HS-27A (cell line): Measurements from ENCODE around the gene GNB2.

ENCODE experiments used
- DNase-seq: peaks from one replicate; pipeline ENCODE4 v3.0.0-alpha.2; 2012; ENCODE audit warnings: low read depth, missing footprints

Gene GNB2

DNA sequence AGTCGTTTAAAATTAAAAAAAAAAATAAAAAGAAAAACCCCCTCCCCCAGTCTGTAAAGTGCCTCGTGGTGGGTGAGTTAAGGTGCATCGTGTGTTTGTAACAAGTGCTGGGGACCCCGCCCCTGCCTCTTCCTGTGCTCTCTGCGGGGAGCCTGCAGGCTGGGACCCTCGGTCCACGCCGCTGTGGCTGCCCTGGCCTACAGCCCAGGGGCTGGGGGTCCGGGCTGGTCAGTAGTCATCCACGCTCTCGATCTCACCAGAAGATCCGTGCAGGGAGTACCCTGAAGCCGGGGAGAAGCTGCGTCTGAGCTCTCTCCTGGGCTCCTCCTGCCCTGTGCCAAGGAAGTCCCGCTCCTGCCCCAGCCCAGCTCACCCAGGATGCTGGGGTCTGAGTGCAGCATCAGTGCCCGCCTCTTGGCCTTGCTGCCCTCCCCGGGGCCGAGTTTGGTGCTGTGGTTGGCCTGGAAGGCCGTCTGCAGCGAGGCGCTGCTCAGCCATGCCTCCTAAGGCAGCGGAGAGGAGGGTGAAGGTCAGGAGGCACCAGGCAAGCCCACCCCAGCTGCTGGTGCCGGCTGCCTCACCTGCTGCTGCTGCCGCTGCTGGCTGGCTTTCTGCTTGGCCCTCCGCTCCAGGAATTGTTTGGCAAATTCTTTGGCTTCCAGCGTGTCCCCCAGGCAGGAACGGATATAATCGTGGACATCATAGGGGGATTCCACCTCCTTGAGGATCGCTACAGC lies 8.1 kb downstream of the GNB2 start:
- DNase-seq: no peak

DNA sequence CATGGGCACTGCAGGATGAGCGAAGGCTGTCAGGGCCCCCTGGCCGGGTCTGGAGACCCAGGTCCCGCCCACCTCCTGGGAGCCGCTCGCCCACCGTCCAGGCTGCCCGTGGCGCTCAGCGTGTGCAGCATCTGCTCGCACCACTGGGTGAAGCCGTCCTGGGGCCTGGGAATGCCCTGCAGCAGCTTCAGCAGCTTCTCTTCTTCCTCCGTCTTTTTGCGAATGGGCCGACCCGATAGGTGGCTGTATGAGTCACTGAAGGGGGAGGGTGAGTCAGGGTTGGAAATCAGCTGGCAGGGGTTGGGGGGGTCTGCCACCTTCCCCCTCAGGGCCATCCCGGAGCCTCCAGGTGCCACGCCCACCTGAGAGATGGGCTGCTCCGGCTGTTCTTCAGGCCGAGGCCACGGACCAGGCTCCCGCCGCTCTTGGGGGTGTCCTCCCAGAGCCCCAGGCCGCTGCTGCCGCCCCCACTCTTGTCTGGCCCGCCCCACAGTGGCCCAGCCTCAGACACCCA lies 8.7 kb downstream of the GNB2 start:
- DNase-seq: no peak

GRCh38 chr7:100682991-100683658 lies 9.6 kb downstream of the GNB2 start:
- DNase-seq: no peak

DNA sequence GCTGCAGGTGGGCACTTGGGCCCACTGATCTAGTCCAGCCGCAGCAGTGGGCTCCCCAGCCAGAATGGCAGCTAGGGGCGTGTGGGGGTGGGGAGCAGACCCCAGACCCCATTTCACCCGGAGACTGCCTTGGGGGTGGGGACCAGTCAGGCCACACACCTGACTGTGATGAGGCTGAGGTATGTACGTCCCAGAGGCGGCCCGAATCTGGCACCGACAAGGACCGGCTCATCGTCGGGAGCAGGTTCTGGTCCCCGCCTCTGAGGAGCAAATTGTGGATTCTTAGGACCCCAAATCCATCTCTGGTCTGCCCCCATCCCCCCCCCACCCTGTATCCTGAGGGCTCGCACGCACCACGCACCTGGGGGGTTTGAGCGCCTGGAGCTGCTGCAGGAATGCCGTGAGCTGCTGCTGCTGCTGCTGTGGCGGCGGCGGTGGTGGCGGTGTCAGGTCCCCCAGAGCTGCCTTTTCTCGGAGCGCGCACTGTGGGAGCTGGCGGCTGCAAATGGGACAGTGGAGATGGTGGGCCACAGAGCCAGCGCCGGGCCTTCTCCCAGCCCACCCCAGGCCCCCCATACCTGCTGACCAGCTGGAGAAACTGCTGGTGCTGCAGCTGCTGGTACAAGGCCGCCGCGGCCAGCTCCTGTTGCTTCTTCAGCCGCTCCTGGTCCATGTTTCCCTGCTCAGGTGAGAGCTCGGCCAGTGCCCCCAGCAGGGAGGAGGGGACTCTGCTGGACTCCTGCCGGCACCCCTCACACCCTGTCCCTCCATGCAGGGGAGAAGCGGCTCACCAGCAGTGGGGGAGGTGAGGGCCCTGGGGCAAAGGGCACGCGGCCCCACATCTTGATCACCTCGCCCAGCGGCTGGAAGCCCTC lies 10.4 kb downstream of the GNB2 start:
- no peak for DNase-seq

DNA sequence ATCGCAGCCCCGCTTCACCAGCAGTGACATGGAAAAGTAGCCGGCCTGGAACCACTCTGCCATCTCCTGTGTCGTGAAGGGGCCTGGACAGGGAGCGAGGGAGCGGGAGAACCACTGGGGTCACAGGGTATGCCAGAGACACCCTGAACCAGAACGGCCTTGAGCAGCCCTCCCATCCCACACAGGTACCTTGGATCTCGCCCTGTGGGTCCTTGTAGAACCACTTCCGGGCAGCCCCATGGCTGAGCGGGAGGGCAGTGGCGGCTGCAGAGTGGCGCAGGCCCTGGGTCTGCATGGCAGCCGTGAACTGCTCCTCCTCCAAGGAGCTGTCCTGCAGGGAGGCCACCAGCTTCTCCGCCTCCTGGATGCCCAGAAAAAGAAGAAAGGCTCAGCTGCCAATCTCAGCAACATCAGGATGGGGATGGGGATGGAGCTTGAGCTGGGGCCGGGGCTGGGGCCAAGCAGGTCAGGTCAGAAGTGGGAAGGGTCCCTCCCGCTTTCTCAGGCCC lies 11.0 kb downstream of the GNB2 start:
- no peak for DNase-seq

- DNase-seq: no peak
Measured at GRCh38 chr7:100685049-100685605, 11.6 kb downstream of the GNB2 start.

- no peak for DNase-seq
Measured at GRCh38 chr7:100685631-100686145, 12.1 kb downstream of the GNB2 start.

DNA sequence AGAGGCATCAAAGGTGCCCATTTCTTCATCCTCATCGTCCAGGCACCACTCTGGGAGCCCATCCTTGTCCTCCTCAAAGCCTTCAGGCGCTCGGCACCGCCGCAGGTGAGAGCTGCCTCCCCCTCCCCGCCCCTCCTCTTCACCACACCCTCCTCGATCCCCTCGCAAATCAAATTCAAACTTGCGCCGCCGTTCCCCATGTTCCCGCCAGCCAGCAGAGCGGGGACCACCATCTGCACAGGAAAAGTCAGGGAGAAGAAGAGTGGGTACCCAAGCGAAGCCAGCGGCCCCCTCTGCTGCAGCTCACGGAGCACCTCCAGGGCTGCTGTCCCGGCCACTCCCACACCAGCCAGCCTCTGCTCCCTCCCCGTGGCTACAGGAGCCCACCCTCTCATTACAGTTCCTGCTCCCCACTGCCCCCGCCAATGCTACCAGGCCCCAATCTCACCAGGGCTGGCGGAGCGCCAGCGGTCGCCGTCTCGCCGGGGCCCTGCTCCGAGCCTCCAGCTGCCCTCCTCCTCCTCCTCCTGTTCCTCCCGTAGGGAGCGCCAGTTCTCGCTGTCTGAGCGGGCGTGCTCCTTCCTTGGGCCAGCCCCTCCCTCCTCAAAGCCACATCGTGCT lies 12.8 kb downstream of the GNB2 start:
- no peak for DNase-seq

DNA sequence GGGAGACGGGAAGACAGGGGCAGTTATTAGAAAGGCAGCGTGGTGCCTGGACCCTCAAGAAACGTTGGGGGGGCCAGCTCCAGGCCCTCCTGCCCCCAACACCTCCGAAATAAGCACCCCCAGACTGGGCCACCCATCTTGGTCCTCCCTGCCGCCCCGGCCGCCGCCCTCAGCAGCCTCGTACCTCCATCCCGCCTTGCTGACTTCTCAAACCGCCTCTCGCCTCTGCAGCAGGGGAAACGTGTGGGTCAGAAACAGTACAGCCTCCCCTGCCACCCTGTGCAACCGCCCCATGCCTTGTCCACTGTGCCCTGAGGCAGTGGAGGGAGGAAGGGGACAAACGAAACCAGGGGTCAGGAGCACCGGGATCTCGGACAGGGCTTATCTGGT lies 13.3 kb downstream of the GNB2 start:
- no peak for DNase-seq

- no peak for DNase-seq
Measured at GRCh38 chr7:100687261-100687660, 13.7 kb downstream of the GNB2 start.

GRCh38 chr7:100687751-100688300 lies 14.3 kb downstream of the GNB2 start:
- no peak for DNase-seq

GRCh38 chr7:100688326-100688860 lies 14.9 kb downstream of the GNB2 start:
- DNase-seq: no peak

DNA sequence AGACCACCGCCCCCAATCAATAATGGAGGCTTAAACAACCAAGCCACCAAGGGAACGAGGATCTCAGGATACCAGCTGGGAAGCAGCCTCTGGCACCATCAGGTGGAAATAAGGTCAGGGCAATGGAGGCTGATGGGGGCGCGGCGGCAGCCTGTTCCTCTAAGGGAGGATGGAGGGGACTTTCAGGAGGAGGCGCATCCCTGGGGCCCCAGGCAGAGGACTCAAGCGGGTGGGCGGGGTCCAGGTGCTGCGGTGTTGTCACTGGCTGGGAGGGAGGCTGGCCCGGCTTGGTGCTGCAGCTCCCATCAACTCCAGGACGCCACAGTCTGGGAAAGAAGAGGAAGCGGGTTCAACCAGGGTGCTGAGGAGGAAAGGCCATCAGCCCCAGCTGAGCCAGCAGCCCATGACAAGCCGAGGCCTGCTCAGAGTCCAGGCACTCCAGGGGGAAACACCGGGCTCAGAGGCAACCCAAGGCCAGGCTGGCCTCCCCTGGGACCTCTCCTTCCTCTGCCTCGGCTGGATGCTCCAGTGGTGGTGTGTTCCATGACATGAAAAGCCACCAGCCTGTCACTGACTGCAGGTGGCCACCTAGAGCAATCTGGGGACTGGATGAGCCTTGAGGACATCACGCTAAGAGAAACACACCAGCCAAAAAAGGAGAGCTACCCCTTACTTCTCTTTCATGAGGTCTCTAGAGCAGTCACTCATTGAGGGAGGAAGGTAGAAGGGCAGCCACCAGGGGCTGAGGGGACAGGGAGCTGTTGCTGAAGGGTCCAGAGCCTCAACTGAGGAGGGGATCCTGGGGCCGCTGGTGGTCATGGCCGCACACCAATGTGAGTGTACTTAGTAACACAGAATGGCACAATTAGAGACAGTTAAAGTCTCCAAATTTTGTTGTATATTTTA lies 15.9 kb downstream of the GNB2 start:
- no peak for DNase-seq

- DNase-seq: no peak
Measured at GRCh38 chr7:100691676-100692577, 18.4 kb downstream of the GNB2 start.

GRCh38 chr7:100692578-100692961 lies 19.0 kb downstream of the GNB2 start:
- no peak for DNase-seq

DNA sequence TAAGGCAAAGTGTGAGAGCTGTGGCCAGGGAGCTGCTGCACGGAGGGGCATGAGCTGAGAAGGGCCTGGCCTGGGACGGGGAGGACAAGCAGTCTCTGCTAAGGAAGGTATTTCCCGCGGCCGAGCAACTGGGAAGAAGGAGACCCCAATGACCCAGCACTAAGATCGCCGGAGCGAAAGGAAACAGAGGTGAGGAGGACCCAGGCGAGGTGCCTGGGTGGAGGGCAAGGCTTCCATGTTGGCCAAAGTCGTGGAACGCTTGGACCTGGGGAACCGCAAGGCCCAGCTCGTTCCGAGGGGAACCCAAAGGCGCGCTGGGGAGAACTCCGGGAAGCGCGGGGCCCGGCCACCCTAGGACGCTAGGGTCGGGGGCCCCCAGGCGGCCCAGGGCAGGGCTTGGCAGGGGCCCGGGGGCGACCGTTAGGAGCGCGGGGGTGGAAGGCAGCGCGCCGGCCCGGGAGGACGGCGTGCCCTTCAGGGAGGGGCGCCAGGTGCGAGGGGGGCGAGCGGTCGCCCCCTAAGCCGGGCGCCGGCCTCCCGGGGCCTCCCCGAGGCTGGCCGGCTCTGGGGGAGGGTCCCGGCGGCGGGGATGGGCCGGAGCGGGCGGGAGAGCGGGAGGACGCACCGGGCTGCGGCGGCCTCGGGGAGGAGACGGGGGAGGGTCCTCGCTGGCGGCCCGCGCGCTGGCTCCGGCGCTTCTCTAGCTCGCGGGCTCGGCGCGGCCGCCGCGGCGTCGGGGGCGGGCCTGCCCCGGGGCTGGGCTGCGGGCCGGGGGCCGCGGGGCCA lies 20.0 kb downstream of the GNB2 start:
- no peak for DNase-seq

GRCh38 chr7:100694098-100694745 lies 20.7 kb downstream of the GNB2 start, which contains the start of gene GIGYF1:
Gene GIGYF1 (minus strand): TSS chr7:100694250. CDS start chr7:100688238, 6,012 bp downstream.
- DNase-seq: no peak
